BLaER1 (cell line): ENCODE data around the gene RAB1A.

ENCODE experiments used
- H3K27ac ChIP-seq: shearing (Covaris generic); formaldehyde crosslinking; 2 replicates; pipeline ENCODE4 v1.8.1; 2022
- H3K27me3 ChIP-seq: shearing (Covaris generic); formaldehyde crosslinking; 2 replicates; pipeline ENCODE4 v1.8.1; 2022
- H3K36me3 ChIP-seq: shearing (Covaris generic); formaldehyde crosslinking; 2 replicates; pipeline ENCODE4 v1.8.1; 2022
- H3K4me1 ChIP-seq: shearing (Covaris generic); formaldehyde crosslinking; 2 replicates; pipeline ENCODE4 v1.8.1; 2022
- H3K4me2 ChIP-seq: shearing (Covaris generic); formaldehyde crosslinking; 2 replicates; pipeline ENCODE4 v1.8.1; 2022
- H3K4me3 ChIP-seq: shearing (Covaris generic); formaldehyde crosslinking; 2 replicates; pipeline ENCODE4 v1.8.1; 2022
- H3K9ac ChIP-seq: shearing (Covaris generic); formaldehyde crosslinking; 2 replicates; pipeline ENCODE4 v1.8.1; 2022
- H3K9me3 ChIP-seq: shearing (Covaris generic); formaldehyde crosslinking; 2 replicates; pipeline ENCODE4 v1.8.1; 2022
- H4K20me1 ChIP-seq: shearing (Covaris generic); formaldehyde crosslinking; 2 replicates; pipeline ENCODE4 v1.8.1; 2022
- Cebpa-rat ChIP-seq: shearing (Covaris generic); IDR thresholded peaks from 2 replicates; pipeline ENCODE4 v1.8.1; 2022

The RAB1A gene

GRCh38 chr2:65055422-65056214 lies 74.3 kb downstream of the RAB1A start:
- peak overlapping the region; percentile 75 for H3K9ac ChIP-seq
- H4K20me1 ChIP-seq, result peaks cover 33% of the 10 kb centered on the region
- H3K9me3 ChIP-seq, result peaks cover 13% of the 10 kb centered on the region
- peak overlapping the region; percentile 66 for H3K27ac ChIP-seq
- peak overlapping the region; percentile 95 for H3K4me2 ChIP-seq
- no peak for TF ChIP-seq Cebpa-rat
- no peaks in the 10 kb centered on the region for H3K27me3 ChIP-seq
- H3K4me1 ChIP-seq, result peaks cover 72% of the 10 kb centered on the region
- peaks cover 9% of the 10 kb centered on the region for H3K36me3 ChIP-seq
- H3K4me3 ChIP-seq, result peak overlapping the region; percentile 91

- Histone ChIP-seq H3K9me3 (peaks cover 13% of the 10 kb centered on the region), H3K4me2 (peak overlapping the region; percentile 95), H3K4me1 (peaks cover 64% of the 10 kb centered on the region), H3K27me3 (no peaks in the 10 kb centered on the region), H3K4me3 (peak overlapping the region; percentile 91), H3K27ac (no peak overlapping the region), H3K36me3 (peaks cover 9% of the 10 kb centered on the region), H3K9ac (0 out of 2 replicates have a peak overlapping the region, but pooled peaks have one; percentile 75), H4K20me1 (peaks cover 25% of the 10 kb centered on the region)
- no peak for TF ChIP-seq Cebpa-rat
These were observed 75.0 kb downstream of the RAB1A start for GRCh38 chr2:65054749-65055421.

GRCh38 chr2:65053199-65053598 lies 76.7 kb downstream of the RAB1A start:
- H3K27ac ChIP-seq, result no peak overlapping the region
- H3K4me3 ChIP-seq, result no peak overlapping the region
- peaks cover 47% of the 10 kb centered on the region for H3K4me1 ChIP-seq
- peaks cover 22% of the 10 kb centered on the region for H3K9me3 ChIP-seq
- no peak for TF ChIP-seq Cebpa-rat
- H3K4me2 ChIP-seq, result peak overlapping the region; percentile 95
- H3K36me3 ChIP-seq, result peaks cover 9% of the 10 kb centered on the region
- no peak overlapping the region for H3K9ac ChIP-seq
- peaks cover 8% of the 10 kb centered on the region for H4K20me1 ChIP-seq
- H3K27me3 ChIP-seq, result no peaks in the 10 kb centered on the region

- peaks cover 32% of the 10 kb centered on the region for H3K9me3 ChIP-seq
- H4K20me1 ChIP-seq, result no peaks in the 10 kb centered on the region
- H3K4me2 ChIP-seq, result no peak overlapping the region
- H3K4me1 ChIP-seq, result peaks cover 54% of the 10 kb centered on the region
- no peak overlapping the region for H3K4me3 ChIP-seq
- H3K27ac ChIP-seq, result no peak overlapping the region
- no peak for TF ChIP-seq Cebpa-rat
- peaks cover 29% of the 10 kb centered on the region for H3K36me3 ChIP-seq
- H3K27me3 ChIP-seq, result no peaks in the 10 kb centered on the region
- H3K9ac ChIP-seq, result no peak overlapping the region
These were observed 79.0 kb downstream of the RAB1A start for GRCh38 chr2:65050931-65051330.

- no peak overlapping the region for H3K27ac ChIP-seq
- H3K4me3 ChIP-seq, result no peak overlapping the region
- no peak overlapping the region for H3K4me2 ChIP-seq
- peaks cover 50% of the 10 kb centered on the region for H3K9me3 ChIP-seq
- H3K9ac ChIP-seq, result no peak overlapping the region
- TF ChIP-seq Cebpa-rat, result no peak
- H4K20me1 ChIP-seq, result no peaks in the 10 kb centered on the region
- H3K4me1 ChIP-seq, result peaks cover 46% of the 10 kb centered on the region
- H3K27me3 ChIP-seq, result no peaks in the 10 kb centered on the region
- H3K36me3 ChIP-seq, result peaks cover 46% of the 10 kb centered on the region
These were observed 80.8 kb downstream of the RAB1A start for GRCh38 chr2:65049010-65049639.

GRCh38 chr2:65046633-65047407 lies 83.1 kb downstream of the RAB1A start:
- H4K20me1 ChIP-seq, result no peaks in the 10 kb centered on the region
- peaks cover 53% of the 10 kb centered on the region for H3K9me3 ChIP-seq
- H3K4me2 ChIP-seq, result peak overlapping the region; percentile 44
- no peak overlapping the region for H3K4me3 ChIP-seq
- H3K27me3 ChIP-seq, result no peaks in the 10 kb centered on the region
- peaks cover 49% of the 10 kb centered on the region for H3K4me1 ChIP-seq
- H3K27ac ChIP-seq, result no peak overlapping the region
- no peak overlapping the region for H3K9ac ChIP-seq
- TF ChIP-seq Cebpa-rat, result no peak
- peaks cover 49% of the 10 kb centered on the region for H3K36me3 ChIP-seq

- H3K4me1 ChIP-seq, result peaks cover 51% of the 10 kb centered on the region
- H3K36me3 ChIP-seq, result peaks cover 40% of the 10 kb centered on the region
- no peak overlapping the region for H3K9ac ChIP-seq
- H3K27me3 ChIP-seq, result no peaks in the 10 kb centered on the region
- no peak for TF ChIP-seq Cebpa-rat
- H3K27ac ChIP-seq, result no peak overlapping the region
- no peak overlapping the region; the same call in 1 of the 2 replicates for H3K4me2 ChIP-seq
- no peaks in the 10 kb centered on the region for H4K20me1 ChIP-seq
- H3K4me3 ChIP-seq, result no peak overlapping the region
- H3K9me3 ChIP-seq, result peaks cover 46% of the 10 kb centered on the region
These were observed 84.3 kb downstream of the RAB1A start for GRCh38 chr2:65045651-65046050.

- H3K4me1 ChIP-seq, result peaks cover 55% of the 10 kb centered on the region
- H3K36me3 ChIP-seq, result peaks cover 46% of the 10 kb centered on the region
- no peak overlapping the region; the same call in 1 of the 2 replicates for H3K9ac ChIP-seq
- peak overlapping the region; percentile 49 for H3K27ac ChIP-seq
- no peaks in the 10 kb centered on the region for H3K27me3 ChIP-seq
- H3K4me3 ChIP-seq, result peak overlapping the region; percentile 42
- H4K20me1 ChIP-seq, result no peaks in the 10 kb centered on the region
- H3K9me3 ChIP-seq, result peaks cover 46% of the 10 kb centered on the region
- TF ChIP-seq Cebpa-rat, result no peak
- H3K4me2 ChIP-seq, result peak overlapping the region; percentile 69
These were observed 85.7 kb downstream of the RAB1A start for GRCh38 chr2:65044097-65044735.

- H3K9ac ChIP-seq, result peak overlapping the region; percentile 23; the same call in 1 of the 2 replicates
- H3K4me2 ChIP-seq, result peak overlapping the region; percentile 69
- no peaks in the 10 kb centered on the region for H4K20me1 ChIP-seq
- peak overlapping the region; percentile 49 for H3K27ac ChIP-seq
- H3K4me1 ChIP-seq, result peaks cover 55% of the 10 kb centered on the region
- 0 out of 2 replicates have a peak overlapping the region, but pooled peaks have one; percentile 4 for H3K4me3 ChIP-seq
- peaks cover 34% of the 10 kb centered on the region for H3K9me3 ChIP-seq
- no peaks in the 10 kb centered on the region for H3K27me3 ChIP-seq
- TF ChIP-seq Cebpa-rat, result no peak
- H3K36me3 ChIP-seq, result peaks cover 56% of the 10 kb centered on the region
These were observed 86.9 kb downstream of the RAB1A start for GRCh38 chr2:65043001-65043400.
